Esophagus muscularis mucosa (tissue), 4 donors: ENCODE measurements around the gene RPRD1A. TPM values are rescaled to one million over a fixed set of nuclear protein-coding genes. Genes with fewer than 3 reads are reported as not detected.

Experiments
- DNase-seq: peaks from one replicate; pipeline ENCODE4 v3.0.0-alpha.2; 2017; ENCODE audit errors: extremely low spot score
- H3K27ac ChIP-seq, 4 donors: fragments of 200-600 bp; sonication (generic); replicated peaks in 1 of 4; 1 replicate in 3 of 4; 2 replicates in 1 of 4; pipeline ENCODE4 v1.5.1; 2016 to 2019; ENCODE audit warnings: mild to moderate bottlenecking in 1 of 4
- H3K27me3 ChIP-seq, 4 donors: fragments of 200-600 bp; sonication (generic); one replicate each; pipeline versions ENCODE4 v1.5.1 to v1.6.0; 2016 to 2019
- H3K36me3 ChIP-seq, 4 donors: fragments of 200-600 bp; sonication (generic); one replicate each; pipeline ENCODE4 v1.5.1; 2016 to 2019
- H3K4me1 ChIP-seq, 4 donors: fragments of 200-600 bp; sonication (generic); one replicate each; pipeline ENCODE4 v1.5.1; 2016 to 2019
- H3K4me3 ChIP-seq, 4 donors: fragments of 200-600 bp; sonication (generic); 1 replicate in 2 of 4; 2 replicates in 2 of 4; pipeline ENCODE4 v1.5.1; 2016 to 2019; ENCODE audit warnings: mild to moderate bottlenecking in 4 of 4, moderate library complexity in 1 of 4
- H3K9me3 ChIP-seq, 4 donors: fragments of 200-600 bp; sonication (generic); 1 replicate in 3 of 4; 2 replicates in 1 of 4; pipeline ENCODE4 v1.5.1; 2016 to 2019
- CTCF ChIP-seq, 3 experiments: fragments of 200-600 bp in 2 of 3; fragments of 450-650 bp in 1 of 3; sonication (generic) in 2 of 3; IDR thresholded peaks; one replicate each; pipeline ENCODE4 v1.5.1; 2017 to 2019; ENCODE audit warnings: antibody characterized with exemption in 3 of 3, mild to moderate bottlenecking in 2 of 3, moderate library complexity in 1 of 3
- EP300 ChIP-seq: sonication (generic); formaldehyde crosslinking; IDR thresholded peaks from one replicate; pipeline ENCODE4 v1.6.1; 2017; ENCODE audit warnings: antibody characterized with exemption
- POLR2A ChIP-seq: fragments of 450-650 bp; IDR thresholded peaks from one replicate; pipeline ENCODE4 v1.6.1; 2017; ENCODE audit warnings: antibody characterized with exemption, moderate library complexity, mild to moderate bottlenecking, low read depth
- POLR2AphosphoS5 ChIP-seq, 2 donors: sonication (generic); formaldehyde crosslinking; IDR thresholded peaks; one replicate each; pipeline ENCODE4 v1.6.1; 2017; ENCODE audit warnings: antibody characterized with exemption in 2 of 2
- WGBS: methylation state at CpG from one replicate; pipeline ENCODE4 v1.1.5; 2018; 5-methylcytosine and 5-hydroxymethylcytosine counted together
- intact Hi-C: fragments of 100-400 bp; cut with DNase I; formaldehyde crosslinking; loops from one replicate; pipeline ENCODE4 v1.15.1; 2023
- total RNA-seq, 4 donors: library from RNA; depleted of rRNA; stranded (reverse); fragments of >200 nt; gene quantifications; one replicate each; pipeline versions ENCODE4 v1.1.0 to v1.2.1, GENCODE V29; 2016

RPRD1A gene
- total RNA-seq, 4 donors from 2014 or later, result 62.9 to 86.8 (median 77.2) TPM

GRCh38 chr18:35949090-35949489 lies 118.3 kb downstream of the RPRD1A start:
- 48% methylated on average over 6 of the region's 6 CpGs for WGBS
- TF ChIP-seq POLR2AphosphoS5 (IDR thresholded peaks at IDR 0.05) (no peak), CTCF (IDR thresholded peaks at IDR 0.05) (no peak), POLR2A (no peak), EP300 (no peak)

GRCh38 chr18:35948080-35948479 lies 119.3 kb downstream of the RPRD1A start:
- no peaks in the 10 kb centered on the region for H3K36me3 ChIP-seq

More at GRCh38 chr18:35949090-35949489, 118.3 kb downstream of the RPRD1A start:
- H3K27ac ChIP-seq, result peak overlapping the region; percentile 74 to 77 (median 76)
- no peaks in the 10 kb centered on the region for H3K36me3 ChIP-seq
- H3K4me1 ChIP-seq, result peaks cover 5 to 21% (median 12%) of the 10 kb centered on the region in 4 donors
- peak overlapping the region; percentile 64 to 77 (median 71) for H3K4me3 ChIP-seq
- no peak for DNase-seq
- H3K27me3 ChIP-seq, result peaks cover 0 to 3% (median 0%) of the 10 kb centered on the region in 4 donors
- intact Hi-C loops, result no loop called here
- H3K9me3 ChIP-seq, result no peaks in the 10 kb centered on the region

GRCh38 chr18:35942661-35943060 lies 124.7 kb downstream of the RPRD1A start:
- no peak for TF ChIP-seq CTCF (IDR thresholded peaks at IDR 0.05)
- TF ChIP-seq EP300, result no peak
- TF ChIP-seq POLR2AphosphoS5 (IDR thresholded peaks at IDR 0.05), result no peak
- no peak for TF ChIP-seq POLR2A
- 92% methylated on average over 6 of the region's 6 CpGs for WGBS
- Histone ChIP-seq H3K27me3 (no peaks in the 10 kb centered on the region), H3K4me1 (peaks cover 0 to 19% (median 16%) of the 10 kb centered on the region in 4 donors), H3K4me3 (no peak overlapping the region), H3K36me3 (no peaks in the 10 kb centered on the region), H3K9me3 (no peaks in the 10 kb centered on the region), H3K27ac (no peak overlapping the region)
- peak; percentile 87 for DNase-seq
- intact Hi-C loops, result no loop called here

More at GRCh38 chr18:35948080-35948479, 119.3 kb downstream of the RPRD1A start:
- no peak overlapping the region for H3K4me3 ChIP-seq
- H3K9me3 ChIP-seq, result no peaks in the 10 kb centered on the region
- H3K4me1 ChIP-seq, result peaks cover 5 to 21% (median 12%) of the 10 kb centered on the region in 4 donors
- peaks cover 0 to 3% (median 0%) of the 10 kb centered on the region in 4 donors for H3K27me3 ChIP-seq
- no peak for DNase-seq
- TF ChIP-seq EP300 (no peak), CTCF (IDR thresholded peaks at IDR 0.05) (no peak), POLR2AphosphoS5 (IDR thresholded peaks at IDR 0.05) (no peak), POLR2A (no peak)
- intact Hi-C loops, result no loop called here
- no peak overlapping the region for H3K27ac ChIP-seq
- WGBS, result 71% methylated on average over 3 of the region's 3 CpGs

GRCh38 chr18:35942133-35942532 lies 125.2 kb downstream of the RPRD1A start:
- Histone ChIP-seq H3K9me3 (no peaks in the 10 kb centered on the region), H3K36me3 (no peaks in the 10 kb centered on the region), H3K27me3 (no peaks in the 10 kb centered on the region), H3K27ac (no peak overlapping the region), H3K4me3 (no peak overlapping the region), H3K4me1 (peaks cover 0 to 22% (median 18%) of the 10 kb centered on the region in 4 donors)
- intact Hi-C loops, result no loop called here
- no peak for TF ChIP-seq EP300
- no peak for TF ChIP-seq POLR2A
- TF ChIP-seq POLR2AphosphoS5 (IDR thresholded peaks at IDR 0.05), result no peak
- TF ChIP-seq CTCF (IDR thresholded peaks at IDR 0.05), result no peak
- no peak for DNase-seq

GRCh38 chr18:35941299-35941698 lies 126.1 kb downstream of the RPRD1A start:
- Histone ChIP-seq H3K9me3 (no peaks in the 10 kb centered on the region), H3K36me3 (no peaks in the 10 kb centered on the region), H3K4me3 (no peak overlapping the region), H3K4me1 (peaks cover 0 to 22% (median 18%) of the 10 kb centered on the region in 4 donors), H3K27ac (no peak overlapping the region), H3K27me3 (no peaks in the 10 kb centered on the region)
- TF ChIP-seq POLR2AphosphoS5 (IDR thresholded peaks at IDR 0.05), result no peak
- no peak for TF ChIP-seq CTCF (IDR thresholded peaks at IDR 0.05)
- TF ChIP-seq EP300, result no peak
- no peak for TF ChIP-seq POLR2A
- 80% methylated on average over 6 of the region's 6 CpGs for WGBS
- intact Hi-C loops, result no loop called here
- DNase-seq, result no peak
